ENCODE data around the gene DNAJA3. TPM values are rescaled to one million over a fixed set of nuclear protein-coding genes. Genes with fewer than 3 reads are reported as not detected.

The DNAJA3 gene
- total RNA-seq, 1 experiment from 2014 or later: 56.2 TPM

DNA sequence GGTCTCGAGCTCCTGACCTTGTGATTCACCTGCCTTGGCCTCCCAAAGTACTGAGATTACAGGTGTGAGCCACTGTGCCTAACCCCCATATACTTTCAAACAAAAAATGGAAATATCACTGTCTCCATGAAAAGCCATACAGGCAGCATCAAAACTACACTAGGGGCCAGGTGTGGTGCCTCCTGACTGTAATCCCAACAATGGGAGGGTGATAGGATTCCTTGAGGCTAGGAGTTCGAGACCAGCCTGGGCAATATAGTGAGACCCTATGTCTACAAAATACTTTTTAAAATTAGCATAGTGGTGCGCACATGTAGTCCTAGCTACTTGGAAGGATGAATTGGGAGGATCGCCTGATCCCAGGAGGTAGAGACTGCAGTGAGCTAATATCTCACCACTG, 66.2 kb downstream of the DNAJA3 start:
- H3K4me3 Mint-ChIP-seq: no peak overlapping the region
- H3K9me3 Mint-ChIP-seq: no peaks in the 10 kb centered on the region
- Histone ChIP-seq H4K20me1 (ENCODE audit: control insufficient read depth, insufficient read depth, insufficient read length) (no peaks in the 10 kb centered on the region), H2BK5ac (ENCODE audit: insufficient read length, low read length) (no peak overlapping the region), H3K9me3 (ENCODE audit: control insufficient read depth, low read depth, low read length) (no peaks in the 10 kb centered on the region), H3K79me2 (ENCODE audit: insufficient read depth, low read length) (no peaks in the 10 kb centered on the region), H3K27ac (ENCODE audit: insufficient read length, low read depth, low read length) (no peak overlapping the region), H4K5ac (ENCODE audit: insufficient read length, low read depth, low read length) (no peak overlapping the region), H3K4me1 (ENCODE audit: insufficient read depth, low read length) (no peaks in the 10 kb centered on the region), H2BK15ac (ENCODE audit: low read depth, low read length) (no peak overlapping the region), H3K9ac (ENCODE audit: extremely low read depth, insufficient read length, low read length) (no peak overlapping the region), H3K27me3 (ENCODE audit: insufficient read depth, low read length) (no peaks in the 10 kb centered on the region), H3K23me2 (ENCODE audit: insufficient read length, low read depth, low read length, poor library complexity, severe bottlenecking) (no peaks in the 10 kb centered on the region), H3T11ph (ENCODE audit: low read length) (no peak overlapping the region), H3K18ac (ENCODE audit: insufficient read length, low read depth, low read length) (no peak overlapping the region), H3K14ac (ENCODE audit: insufficient read depth, low read length) (no peak overlapping the region), H3K79me1 (ENCODE audit: insufficient read depth, low read depth, low read length, poor library complexity, severe bottlenecking) (no peaks in the 10 kb centered on the region), H2BK120ac (ENCODE audit: low read depth, low read length, poor library complexity, severe bottlenecking) (no peak overlapping the region), H2AFZ (ENCODE audit: low read length) (no peak overlapping the region), H4K8ac (replicated peaks; ENCODE audit: insufficient read length, low read depth, low read length) (no peak overlapping the region), H2BK12ac (ENCODE audit: insufficient read length, low read depth, low read length) (no peak overlapping the region), H4K91ac (ENCODE audit: insufficient read length, low read depth, low read length) (no peak overlapping the region), H3K4ac (ENCODE audit: low read depth, low read length) (no peak overlapping the region), H3K23ac (ENCODE audit: insufficient read length, low read depth, low read length) (no peak overlapping the region), H3K4me2 (ENCODE audit: insufficient read depth, insufficient read length, low read length) (no peak overlapping the region), H2AK5ac (ENCODE audit: insufficient read length, low read length) (no peak overlapping the region), H3K56ac (ENCODE audit: insufficient read length, low read depth, low read length) (no peak overlapping the region), H2BK20ac (ENCODE audit: low read depth, low read length, poor library complexity, severe bottlenecking) (no peak overlapping the region)
- WGBS (ENCODE audit: extremely low coverage, insufficient read length, low lambda C conversion rate): no CpG with 5 or more reads among the region's 4 CpGs
- TF ChIP-seq, protein P1, sequence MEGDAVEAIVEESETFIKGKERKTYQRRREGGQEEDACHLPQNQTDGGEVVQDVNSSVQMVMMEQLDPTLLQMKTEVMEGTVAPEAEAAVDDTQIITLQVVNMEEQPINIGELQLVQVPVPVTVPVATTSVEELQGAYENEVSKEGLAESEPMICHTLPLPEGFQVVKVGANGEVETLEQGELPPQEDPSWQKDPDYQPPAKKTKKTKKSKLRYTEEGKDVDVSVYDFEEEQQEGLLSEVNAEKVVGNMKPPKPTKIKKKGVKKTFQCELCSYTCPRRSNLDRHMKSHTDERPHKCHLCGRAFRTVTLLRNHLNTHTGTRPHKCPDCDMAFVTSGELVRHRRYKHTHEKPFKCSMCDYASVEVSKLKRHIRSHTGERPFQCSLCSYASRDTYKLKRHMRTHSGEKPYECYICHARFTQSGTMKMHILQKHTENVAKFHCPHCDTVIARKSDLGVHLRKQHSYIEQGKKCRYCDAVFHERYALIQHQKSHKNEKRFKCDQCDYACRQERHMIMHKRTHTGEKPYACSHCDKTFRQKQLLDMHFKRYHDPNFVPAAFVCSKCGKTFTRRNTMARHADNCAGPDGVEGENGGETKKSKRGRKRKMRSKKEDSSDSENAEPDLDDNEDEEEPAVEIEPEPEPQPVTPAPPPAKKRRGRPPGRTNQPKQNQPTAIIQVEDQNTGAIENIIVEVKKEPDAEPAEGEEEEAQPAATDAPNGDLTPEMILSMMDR (conservative IDR thresholded peaks at IDR 0.05): no peak
- no peaks in the 10 kb centered on the region for H3K27me3 Mint-ChIP-seq (ENCODE audit: low read depth)
- H3K27ac Mint-ChIP-seq: no peak overlapping the region
- H3K36me3 Mint-ChIP-seq (ENCODE audit: insufficient read depth in 1 of 3, low read depth in 3 of 3): peaks cover 0 to 10% (median 0%) of the 10 kb centered on the region in 3 experiments; a peak in 5 of 7 replicates
- peaks cover 0 to 7% of the 10 kb centered on the region in 2 experiments; a peak in 2 of 4 replicates for H3K4me1 Mint-ChIP-seq
- no peak for DNase-seq

Measured in H9 (cell line).